SK-N-SH treated with all-trans-retinoic acid at 6 μM for 48 hours (cell line): ENCODE results near the gene CORO1C.

ENCODE experiments used
- ATAC-seq: fragments of 200-7000 bp; cut with Tn5 transposase; 3 replicates; pipeline ENCODE4 v1.9.1; 2020; ENCODE audit warnings: mild to moderate bottlenecking, moderate library complexity
- ARNTL ChIP-seq: fragments of 450-650 bp; formaldehyde crosslinking; IDR thresholded peaks from 2 replicates; pipeline ENCODE4 v1.5.0; 2020; ENCODE audit warnings: low read depth, mild to moderate bottlenecking, moderate library complexity, borderline replicate concordance
- BACH2 ChIP-seq: fragments of 250-450 bp; sonication (Bioruptor Pico); IDR thresholded peaks from 2 replicates; pipeline ENCODE4 v1.9.0; 2021; ENCODE audit warnings: mild to moderate bottlenecking, borderline replicate concordance
- CSDC2 ChIP-seq: fragments of 250-450 bp; sonication (Bioruptor Pico); IDR thresholded peaks from 2 replicates; pipeline ENCODE4 v1.5.0; 2020; ENCODE audit warnings: mild to moderate bottlenecking, moderate library complexity
- ESRRG ChIP-seq: fragments of 250-450 bp; sonication (Bioruptor Pico); IDR thresholded peaks from 2 replicates; pipeline ENCODE4 v1.6.1; 2021; ENCODE audit warnings: mild to moderate bottlenecking
- GLIS3 ChIP-seq: fragments of 250-450 bp; sonication (Bioruptor Pico); IDR thresholded peaks from 2 replicates; pipeline ENCODE4 v1.5.0; 2020; ENCODE audit warnings: mild to moderate bottlenecking, moderate library complexity
- ISL1 ChIP-seq: fragments of 250-450 bp; sonication (Bioruptor Pico); IDR thresholded peaks from 2 replicates; pipeline ENCODE4 v2.1.2; 2022; ENCODE audit warnings: mild to moderate bottlenecking, moderate library complexity
- OSR1 ChIP-seq: fragments of 250-450 bp; sonication (Bioruptor Pico); IDR thresholded peaks from 2 replicates; pipeline ENCODE4 v1.8.0; 2022; ENCODE audit warnings: moderate library complexity, mild to moderate bottlenecking, inconsistent platforms
- PPARA ChIP-seq: fragments of 250-450 bp; sonication (Bioruptor Pico); IDR thresholded peaks from 2 replicates; pipeline ENCODE4 v1.5.0; 2020; ENCODE audit warnings: mild to moderate bottlenecking, borderline replicate concordance
- RARB ChIP-seq: fragments of 250-450 bp; sonication (Bioruptor Pico); IDR thresholded peaks from 2 replicates; pipeline ENCODE4 v1.8.0; 2021; ENCODE audit warnings: mild to moderate bottlenecking, moderate library complexity
- SNAI2 ChIP-seq: fragments of 250-450 bp; sonication (Bioruptor Pico); IDR thresholded peaks from 2 replicates; pipeline ENCODE4 v1.5.0; 2020; ENCODE audit warnings: mild to moderate bottlenecking, moderate library complexity
- TCF4 ChIP-seq: fragments of 250-450 bp; sonication (Bioruptor Pico); IDR thresholded peaks from 2 replicates; pipeline ENCODE4 v1.8.0; 2021; ENCODE audit warnings: mild to moderate bottlenecking, moderate library complexity, borderline replicate concordance
- TOX ChIP-seq: fragments of 250-450 bp; sonication (Bioruptor Pico); IDR thresholded peaks from 2 replicates; pipeline ENCODE4 v1.8.0; 2021; ENCODE audit warnings: mild to moderate bottlenecking, moderate library complexity, borderline replicate concordance
- TSHZ2 ChIP-seq: fragments of 250-450 bp; sonication (Bioruptor Pico); IDR thresholded peaks from 2 replicates; pipeline ENCODE4 v1.5.0; 2020; ENCODE audit warnings: mild to moderate bottlenecking, moderate library complexity
- ZC3H10 ChIP-seq: fragments of 250-450 bp; sonication (Bioruptor Pico); IDR thresholded peaks from 2 replicates; pipeline ENCODE4 v1.5.1; 2021; ENCODE audit warnings: mild to moderate bottlenecking, moderate library complexity
- ZFP3 ChIP-seq: fragments of 250-450 bp; sonication (Bioruptor Pico); IDR thresholded peaks from 2 replicates; pipeline ENCODE4 v1.5.0; 2020; ENCODE audit warnings: mild to moderate bottlenecking, moderate library complexity
- ZNF70 ChIP-seq: fragments of 450-650 bp; formaldehyde crosslinking; IDR thresholded peaks from 2 replicates; pipeline ENCODE4 v1.5.0; 2020; ENCODE audit warnings: mild to moderate bottlenecking, moderate library complexity
- ZNF8 ChIP-seq: fragments of 450-650 bp; formaldehyde crosslinking; IDR thresholded peaks from 2 replicates; pipeline ENCODE4 v1.5.0; 2020; ENCODE audit warnings: mild to moderate bottlenecking, moderate library complexity
- TF ChIP-seq, protein P1 (sequence below): fragments of 250-450 bp; sonication (Bioruptor Pico); IDR thresholded peaks from 2 replicates; pipeline ENCODE4 v1.5.1; 2020; ENCODE audit warnings: low read depth, mild to moderate bottlenecking, moderate library complexity
- TF ChIP-seq, protein P2 (sequence below): fragments of 250-450 bp; sonication (Bioruptor Pico); IDR thresholded peaks from 2 replicates; pipeline ENCODE4 v1.8.0; 2021; ENCODE audit warnings: low read depth, mild to moderate bottlenecking, moderate library complexity, borderline replicate concordance
- TF ChIP-seq, protein P3 (sequence below): fragments of 250-450 bp; sonication (Bioruptor Pico); IDR thresholded peaks from 2 replicates; pipeline ENCODE4 v1.5.1; 2021; ENCODE audit warnings: mild to moderate bottlenecking, moderate library complexity
- TF ChIP-seq, protein P4 (sequence below): fragments of 250-450 bp; sonication (Bioruptor Pico); IDR thresholded peaks from 2 replicates; pipeline ENCODE4 v1.8.0; 2020; ENCODE audit warnings: mild to moderate bottlenecking, moderate library complexity, borderline replicate concordance

Gene CORO1C

DNA sequence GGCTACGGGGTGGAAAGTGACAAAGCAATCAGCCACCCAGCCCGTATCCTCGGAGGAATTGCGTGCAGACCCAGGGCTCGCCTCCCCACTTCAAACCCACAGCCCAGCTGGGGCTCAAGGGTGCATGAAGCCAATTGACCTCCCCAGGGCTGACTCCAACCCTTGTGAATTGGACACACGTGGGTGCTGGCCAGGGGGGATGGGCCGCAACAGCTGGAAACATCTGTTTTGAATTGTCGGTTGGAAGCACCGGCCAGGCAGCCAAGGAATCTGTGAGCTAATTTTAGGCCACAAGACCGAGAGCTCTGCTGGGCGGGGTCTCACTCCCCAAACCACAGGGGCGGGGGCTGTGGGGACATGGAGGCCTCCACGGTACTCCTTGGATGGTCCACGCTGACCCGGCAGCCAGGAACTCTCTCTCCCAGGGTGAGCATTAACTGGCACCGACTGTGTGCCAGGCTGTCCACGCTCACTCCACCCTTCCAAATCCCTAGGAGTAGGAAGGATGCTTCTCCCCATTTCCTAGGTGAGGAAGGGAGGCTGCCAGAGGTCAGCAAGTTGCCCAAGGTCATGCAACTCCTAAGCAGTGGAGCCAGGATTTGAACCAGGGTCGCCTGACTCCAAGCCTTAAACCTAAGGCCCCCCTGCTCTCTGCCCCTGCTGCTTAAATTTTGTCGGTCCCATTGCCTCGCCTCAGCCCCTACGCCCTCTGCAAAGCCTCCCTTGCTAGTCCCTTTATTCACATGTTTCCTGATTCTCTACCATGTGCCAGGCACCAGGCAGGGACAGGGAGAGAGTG, 121.6 kb downstream of the CORO1C start:
- ATAC-seq, result peak; percentile 55

DNA sequence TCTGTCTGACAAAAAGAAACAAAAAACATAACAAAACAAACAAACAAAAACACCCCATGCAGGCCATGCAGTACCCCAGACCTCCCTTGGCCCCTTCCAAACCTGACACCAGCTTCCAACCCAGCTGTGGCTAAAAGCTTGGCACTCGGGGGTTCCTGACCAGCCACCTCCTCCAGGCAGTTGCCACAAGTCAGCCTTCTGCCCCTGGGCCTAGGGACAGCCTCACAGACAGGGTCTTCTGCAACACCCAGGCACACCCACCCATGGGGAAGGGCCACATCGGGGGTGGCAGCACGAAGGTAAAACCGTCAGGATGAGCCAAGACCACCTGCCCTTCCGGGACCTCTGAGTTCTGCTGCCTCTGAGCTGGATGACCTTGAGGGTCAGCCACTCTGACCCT, 122.7 kb downstream of the CORO1C start:
- TF ChIP-seq ARNTL (CRISPR knock-in tag), result no peak
- TF ChIP-seq, protein P1, sequence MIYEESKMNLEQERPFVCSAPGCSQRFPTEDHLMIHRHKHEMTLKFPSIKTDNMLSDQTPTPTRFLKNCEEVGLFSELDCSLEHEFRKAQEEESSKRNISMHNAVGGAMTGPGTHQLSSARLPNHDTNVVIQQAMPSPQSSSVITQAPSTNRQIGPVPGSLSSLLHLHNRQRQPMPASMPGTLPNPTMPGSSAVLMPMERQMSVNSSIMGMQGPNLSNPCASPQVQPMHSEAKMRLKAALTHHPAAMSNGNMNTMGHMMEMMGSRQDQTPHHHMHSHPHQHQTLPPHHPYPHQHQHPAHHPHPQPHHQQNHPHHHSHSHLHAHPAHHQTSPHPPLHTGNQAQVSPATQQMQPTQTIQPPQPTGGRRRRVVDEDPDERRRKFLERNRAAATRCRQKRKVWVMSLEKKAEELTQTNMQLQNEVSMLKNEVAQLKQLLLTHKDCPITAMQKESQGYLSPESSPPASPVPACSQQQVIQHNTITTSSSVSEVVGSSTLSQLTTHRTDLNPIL (CRISPR knock-in tag), result no peak
- no peak for TF ChIP-seq CSDC2 (CRISPR knock-in tag)
- TF ChIP-seq, protein P2, sequence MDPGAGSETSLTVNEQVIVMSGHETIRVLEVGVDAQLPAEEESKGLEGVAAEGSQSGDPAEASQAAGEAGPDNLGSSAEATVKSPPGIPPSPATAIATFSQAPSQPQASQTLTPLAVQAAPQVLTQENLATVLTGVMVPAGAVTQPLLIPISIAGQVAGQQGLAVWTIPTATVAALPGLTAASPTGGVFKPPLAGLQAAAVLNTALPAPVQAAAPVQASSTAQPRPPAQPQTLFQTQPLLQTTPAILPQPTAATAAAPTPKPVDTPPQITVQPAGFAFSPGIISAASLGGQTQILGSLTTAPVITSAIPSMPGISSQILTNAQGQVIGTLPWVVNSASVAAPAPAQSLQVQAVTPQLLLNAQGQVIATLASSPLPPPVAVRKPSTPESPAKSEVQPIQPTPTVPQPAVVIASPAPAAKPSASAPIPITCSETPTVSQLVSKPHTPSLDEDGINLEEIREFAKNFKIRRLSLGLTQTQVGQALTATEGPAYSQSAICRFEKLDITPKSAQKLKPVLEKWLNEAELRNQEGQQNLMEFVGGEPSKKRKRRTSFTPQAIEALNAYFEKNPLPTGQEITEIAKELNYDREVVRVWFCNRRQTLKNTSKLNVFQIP (CRISPR knock-in tag), result no peak
- TF ChIP-seq TSHZ2, result no peak
- no peak for TF ChIP-seq GLIS3 (CRISPR knock-in tag)
- TF ChIP-seq ZFP3, result no peak
- no peak for TF ChIP-seq ZC3H10
- TF ChIP-seq OSR1 (CRISPR knock-in tag), result no peak
- no peak for TF ChIP-seq TOX (CRISPR knock-in tag)
- no peak for TF ChIP-seq ESRRG (CRISPR knock-in tag)
- TF ChIP-seq BACH2, result no peak
- no peak for ATAC-seq

More for the DNA sequence above, 121.6 kb downstream of the CORO1C start:
- TF ChIP-seq TCF4 (CRISPR knock-in tag), result peak; percentile 27; the same call in 1 of the 2 replicates
- TF ChIP-seq, protein P3, sequence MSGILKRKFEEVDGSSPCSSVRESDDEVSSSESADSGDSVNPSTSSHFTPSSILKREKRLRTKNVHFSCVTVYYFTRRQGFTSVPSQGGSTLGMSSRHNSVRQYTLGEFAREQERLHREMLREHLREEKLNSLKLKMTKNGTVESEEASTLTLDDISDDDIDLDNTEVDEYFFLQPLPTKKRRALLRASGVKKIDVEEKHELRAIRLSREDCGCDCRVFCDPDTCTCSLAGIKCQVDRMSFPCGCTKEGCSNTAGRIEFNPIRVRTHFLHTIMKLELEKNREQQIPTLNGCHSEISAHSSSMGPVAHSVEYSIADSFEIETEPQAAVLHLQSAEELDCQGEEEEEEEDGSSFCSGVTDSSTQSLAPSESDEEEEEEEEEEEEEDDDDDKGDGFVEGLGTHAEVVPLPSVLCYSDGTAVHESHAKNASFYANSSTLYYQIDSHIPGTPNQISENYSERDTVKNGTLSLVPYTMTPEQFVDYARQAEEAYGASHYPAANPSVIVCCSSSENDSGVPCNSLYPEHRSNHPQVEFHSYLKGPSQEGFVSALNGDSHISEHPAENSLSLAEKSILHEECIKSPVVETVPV (CRISPR knock-in tag), result no peak

GRCh38 chr12:108607981-108608600, 123.2 kb downstream of the CORO1C start:
- no peak for ATAC-seq
- TF ChIP-seq GLIS3 (CRISPR knock-in tag) (no peak), ZNF8 (CRISPR knock-in tag) (no peak), SNAI2 (CRISPR knock-in tag) (no peak), TSHZ2 (no peak), ESRRG (CRISPR knock-in tag) (no peak), ZNF70 (CRISPR knock-in tag) (no peak), TOX (CRISPR knock-in tag) (no peak), ARNTL (CRISPR knock-in tag) (no peak), TCF4 (CRISPR knock-in tag) (no peak), ISL1 (CRISPR knock-in tag) (no peak), PPARA (CRISPR knock-in tag) (no peak), OSR1 (CRISPR knock-in tag) (no peak), ZFP3 (no peak), RARB (CRISPR knock-in tag) (no peak), BACH2 (no peak), ZC3H10 (no peak)
- TF ChIP-seq, protein P4, sequence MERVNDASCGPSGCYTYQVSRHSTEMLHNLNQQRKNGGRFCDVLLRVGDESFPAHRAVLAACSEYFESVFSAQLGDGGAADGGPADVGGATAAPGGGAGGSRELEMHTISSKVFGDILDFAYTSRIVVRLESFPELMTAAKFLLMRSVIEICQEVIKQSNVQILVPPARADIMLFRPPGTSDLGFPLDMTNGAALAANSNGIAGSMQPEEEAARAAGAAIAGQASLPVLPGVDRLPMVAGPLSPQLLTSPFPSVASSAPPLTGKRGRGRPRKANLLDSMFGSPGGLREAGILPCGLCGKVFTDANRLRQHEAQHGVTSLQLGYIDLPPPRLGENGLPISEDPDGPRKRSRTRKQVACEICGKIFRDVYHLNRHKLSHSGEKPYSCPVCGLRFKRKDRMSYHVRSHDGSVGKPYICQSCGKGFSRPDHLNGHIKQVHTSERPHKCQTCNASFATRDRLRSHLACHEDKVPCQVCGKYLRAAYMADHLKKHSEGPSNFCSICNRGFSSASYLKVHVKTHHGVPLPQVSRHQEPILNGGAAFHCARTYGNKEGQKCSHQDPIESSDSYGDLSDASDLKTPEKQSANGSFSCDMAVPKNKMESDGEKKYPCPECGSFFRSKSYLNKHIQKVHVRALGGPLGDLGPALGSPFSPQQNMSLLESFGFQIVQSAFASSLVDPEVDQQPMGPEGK (CRISPR knock-in tag), result no peak
- TF ChIP-seq, protein P3 (CRISPR knock-in tag), result no peak
